ENCODE results near the gene TGFB1I1.
A peak's percentile ranks its signal among the peaks of the same experiment; 100 is the strongest.
"Not testable (repeated sequence)": the region's sequence is repeated elsewhere in the genome, so short reads cannot be mapped to it uniquely, and the experiment has no call there.

The TGFB1I1 gene

GRCh38 chr16:31471241-31471874 lies 594 bp upstream of the TGFB1I1 start:
- DNase-seq, result no peak

GRCh38 chr16:31472709-31473203 lies 804 bp downstream of the TGFB1I1 start:
- peak; percentile 94 for DNase-seq

GRCh38 chr16:31473264-31473984 lies 1.5 kb downstream of the TGFB1I1 start:
- DNase-seq, result no peak

- peak; percentile 58 for DNase-seq
Measured at GRCh38 chr16:31474173-31474714, 2.3 kb downstream of the TGFB1I1 start.

- no peak for DNase-seq
Measured at GRCh38 chr16:31474773-31475738, 3.1 kb downstream of the TGFB1I1 start.

- DNase-seq, result no peak
Measured at GRCh38 chr16:31475946-31476302, 4.0 kb downstream of the TGFB1I1 start.

DNA sequence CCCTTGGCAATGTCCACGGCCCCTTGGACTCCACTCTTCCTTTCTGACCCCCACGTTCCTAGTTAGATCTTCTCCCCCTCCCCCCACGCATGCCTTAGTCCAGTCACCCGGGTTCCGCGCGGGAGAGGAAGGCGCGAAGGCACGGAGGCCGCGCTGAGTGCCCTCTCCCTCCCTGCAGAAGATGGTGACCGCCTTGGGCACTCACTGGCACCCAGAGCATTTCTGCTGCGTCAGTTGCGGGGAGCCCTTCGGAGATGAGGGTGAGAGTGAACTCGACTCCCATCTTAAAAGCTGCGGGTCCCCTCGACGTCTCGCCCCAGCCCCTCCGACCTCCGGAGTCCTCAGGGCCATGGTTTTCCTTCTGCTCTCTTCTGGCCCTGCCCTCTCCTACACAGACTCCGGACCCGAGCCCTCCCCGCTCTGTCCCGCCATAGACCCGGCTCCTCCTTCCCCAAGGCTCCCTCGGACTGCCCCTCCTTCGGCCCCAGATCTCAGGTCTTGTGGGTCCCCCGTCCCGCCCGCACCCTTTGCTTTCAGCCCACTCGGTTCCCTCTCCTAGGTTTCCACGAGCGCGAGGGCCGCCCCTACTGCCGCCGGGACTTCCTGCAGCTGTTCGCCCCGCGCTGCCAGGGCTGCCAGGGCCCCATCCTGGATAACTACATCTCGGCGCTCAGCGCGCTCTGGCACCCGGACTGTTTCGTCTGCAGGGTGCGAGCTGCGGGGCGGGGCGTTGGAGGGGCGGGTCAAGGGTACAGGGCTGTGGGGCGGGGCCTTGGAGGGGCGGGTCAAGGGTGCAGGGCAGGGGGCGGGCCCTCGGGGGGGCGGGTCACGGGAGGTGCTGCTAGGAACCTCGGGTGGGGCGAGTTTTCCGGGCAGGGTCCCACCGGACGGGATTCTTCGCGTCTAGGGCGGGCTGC lies 4.6 kb downstream of the TGFB1I1 start:
- DNase-seq, result no peak

- DNase-seq, result no peak
Measured at GRCh38 chr16:31477220-31478216, 5.6 kb downstream of the TGFB1I1 start.

DNA sequence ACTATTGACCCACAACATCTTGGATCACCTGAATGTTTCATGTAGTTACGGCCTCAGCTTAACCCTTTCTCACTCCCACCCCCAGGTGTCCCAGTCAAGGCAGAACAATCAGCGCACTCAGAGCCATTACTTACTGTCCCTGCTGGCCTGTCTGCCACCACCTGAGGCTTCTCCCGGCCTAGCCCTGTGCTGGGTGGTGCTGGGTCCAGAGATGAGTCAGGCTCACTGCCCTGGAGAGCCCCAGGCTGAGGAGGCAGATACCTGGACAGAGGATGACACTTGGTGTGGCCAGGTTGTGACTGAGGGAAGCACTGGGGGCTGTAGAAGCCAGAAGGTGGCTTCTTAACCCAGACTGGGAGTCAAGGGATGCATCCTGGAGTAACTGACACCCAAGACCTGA lies 7.0 kb downstream of the TGFB1I1 start:
- no peak for DNase-seq

- no peak for DNase-seq
Measured at GRCh38 chr16:31479751-31480150, 7.8 kb downstream of the TGFB1I1 start.

DNA sequence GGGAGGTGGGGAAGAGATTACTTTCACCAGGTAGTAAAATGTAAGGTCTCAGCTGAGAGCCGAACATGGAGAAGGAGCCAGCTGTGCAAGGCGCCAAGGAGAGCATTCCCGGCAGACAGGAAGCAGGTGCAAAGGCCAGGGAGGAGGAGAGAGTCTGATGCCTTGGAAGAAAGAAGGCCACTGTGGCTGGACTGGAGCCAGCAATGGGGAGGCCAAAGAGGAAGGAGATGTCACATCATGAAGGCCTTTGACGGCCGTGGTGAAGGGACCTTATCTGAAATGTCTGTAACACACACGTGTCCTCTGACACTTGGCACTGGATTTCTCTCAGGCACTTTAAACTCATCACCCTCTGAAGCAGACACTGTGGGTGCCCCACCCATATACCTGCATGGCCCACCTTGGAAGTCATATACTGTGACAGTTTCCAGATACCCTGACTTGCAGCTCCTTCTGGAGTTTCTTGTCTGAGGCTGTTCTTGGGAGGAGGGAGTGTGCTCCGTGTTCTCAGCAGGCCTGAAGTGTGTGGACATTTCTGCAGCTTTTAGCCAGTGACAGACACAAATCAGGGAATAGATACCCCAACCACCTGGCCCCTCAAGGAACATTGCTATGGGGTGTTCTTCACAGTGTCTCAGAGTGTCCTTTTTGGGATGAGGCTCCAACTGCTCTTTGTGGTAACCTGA lies 9.0 kb downstream of the TGFB1I1 start:
- DNase-seq, result peak; percentile 34

DNA sequence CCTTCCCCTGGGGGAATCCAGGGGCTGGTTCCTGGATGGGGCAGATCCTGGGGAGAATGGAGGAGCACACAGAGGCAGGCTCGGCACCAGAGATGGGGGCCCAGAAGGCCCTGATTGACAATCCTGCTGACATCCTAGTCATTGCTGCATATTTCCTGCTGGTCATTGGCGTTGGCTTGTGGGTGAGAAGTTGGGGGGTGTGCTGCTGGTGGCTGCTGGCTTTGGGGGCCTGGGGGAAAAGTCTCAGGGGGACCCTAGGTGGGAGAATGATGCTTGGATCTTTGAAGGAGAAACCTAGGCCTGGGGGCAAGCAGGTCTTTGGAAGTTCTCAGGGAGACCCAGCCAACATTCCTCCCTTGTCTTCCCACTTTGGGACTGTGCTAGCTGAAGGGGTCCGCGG lies 11.1 kb downstream of the TGFB1I1 start, which contains the start of gene SLC5A2:
Gene SLC5A2, plus strand, starts transcription at position 43 of the 400 bp plus-strand sequence. Its CDS starts 14 bp downstream, at position 57.
- DNase-seq, result no peak

- DNase-seq, result not testable (repeated sequence)
Measured at GRCh38 chr16:31484048-31484447, 12.1 kb downstream of the TGFB1I1 start.

- DNase-seq, result no peak
Measured at GRCh38 chr16:31484491-31485171, 12.7 kb downstream of the TGFB1I1 start.

DNA sequence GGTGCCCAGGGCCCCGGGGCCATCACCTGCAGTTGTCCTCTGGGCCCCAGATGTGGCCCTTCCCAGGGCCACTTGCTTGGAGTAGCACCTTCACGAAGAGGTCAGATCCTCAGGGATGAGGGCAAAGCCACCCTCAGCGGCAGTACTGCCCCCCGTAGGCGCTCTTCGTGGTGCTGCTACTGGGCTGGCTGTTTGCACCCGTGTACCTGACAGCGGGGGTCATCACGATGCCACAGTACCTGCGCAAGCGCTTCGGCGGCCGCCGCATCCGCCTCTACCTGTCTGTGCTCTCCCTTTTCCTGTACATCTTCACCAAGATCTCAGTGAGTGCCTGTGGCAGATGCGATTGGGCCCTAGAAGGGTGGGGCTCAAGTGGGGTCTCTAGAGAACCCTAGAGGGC lies 13.6 kb downstream of the TGFB1I1 start:
- no peak for DNase-seq

GRCh38 chr16:31486045-31486444 lies 14.1 kb downstream of the TGFB1I1 start:
- no peak for DNase-seq

DNA sequence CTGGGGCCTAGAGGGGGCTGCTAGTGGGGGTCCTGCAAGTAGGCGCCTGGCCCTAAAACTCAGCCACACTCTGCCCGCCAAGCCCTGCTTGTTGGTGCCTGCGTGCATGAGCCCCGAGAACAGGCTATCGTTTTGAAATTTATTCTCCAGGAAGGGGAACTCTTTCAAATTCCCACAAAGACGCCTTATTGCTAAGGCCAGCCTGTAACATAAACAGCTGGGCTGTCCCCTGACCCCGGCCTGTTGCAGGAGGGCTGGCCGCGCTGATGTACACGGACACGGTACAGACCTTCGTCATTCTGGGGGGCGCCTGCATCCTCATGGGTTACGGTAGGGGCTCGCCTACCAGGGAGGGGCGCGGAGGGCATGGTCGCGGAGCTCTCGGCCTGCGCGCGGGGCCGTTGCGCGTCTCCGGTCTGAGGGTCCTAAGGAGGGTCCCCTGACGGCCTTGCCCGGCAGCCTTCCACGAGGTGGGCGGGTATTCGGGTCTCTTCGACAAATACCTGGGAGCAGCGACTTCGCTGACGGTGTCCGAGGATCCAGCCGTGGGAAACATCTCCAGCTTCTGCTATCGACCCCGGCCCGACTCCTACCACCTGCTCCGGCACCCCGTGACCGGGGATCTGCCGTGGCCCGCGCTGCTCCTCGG lies 15.2 kb downstream of the TGFB1I1 start:
- DNase-seq, result no peak

DNA sequence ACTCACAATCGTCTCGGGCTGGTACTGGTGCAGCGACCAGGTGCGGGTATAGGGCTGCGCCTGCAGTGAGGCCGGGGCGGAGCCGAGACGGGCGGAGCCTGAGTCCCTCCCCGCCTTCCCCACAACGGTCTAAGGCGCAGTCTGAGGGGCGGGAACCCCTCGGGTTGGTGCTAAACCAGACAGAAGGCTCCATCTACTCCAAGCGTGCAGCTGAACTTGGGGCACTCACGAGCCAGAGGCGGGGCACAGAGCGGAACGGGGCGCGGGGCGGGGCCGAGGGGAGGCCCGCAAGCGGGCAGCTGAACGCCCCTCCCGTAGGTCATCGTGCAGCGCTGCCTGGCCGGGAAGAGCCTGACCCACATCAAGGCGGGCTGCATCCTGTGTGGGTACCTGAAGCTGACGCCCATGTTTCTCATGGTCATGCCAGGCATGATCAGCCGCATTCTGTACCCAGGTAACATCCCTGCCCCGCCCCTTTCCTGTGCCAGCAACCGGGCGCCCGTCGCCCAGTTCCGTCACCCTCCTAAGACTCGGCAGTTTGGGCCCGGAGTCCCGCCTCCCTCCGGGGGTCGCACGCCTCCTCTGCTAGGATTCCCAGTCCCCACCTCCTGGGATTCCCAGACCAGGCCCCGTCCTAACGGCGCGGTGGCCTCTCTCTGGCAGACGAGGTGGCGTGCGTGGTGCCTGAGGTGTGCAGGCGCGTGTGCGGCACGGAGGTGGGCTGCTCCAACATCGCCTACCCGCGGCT lies 15.9 kb downstream of the TGFB1I1 start:
- DNase-seq, result peak; percentile 26

Data from fibroblast of skin of back (primary cell).